Measurements from ENCODE around the gene CRYBB3. TPM values are rescaled to one million over a fixed set of nuclear protein-coding genes. Genes with fewer than 3 reads are reported as not detected.

The CRYBB3 gene
- total and polyA plus RNA-seq, 2 donors (not counting 1 experiment from before 2014, with no cell fraction given): not detected

DNA sequence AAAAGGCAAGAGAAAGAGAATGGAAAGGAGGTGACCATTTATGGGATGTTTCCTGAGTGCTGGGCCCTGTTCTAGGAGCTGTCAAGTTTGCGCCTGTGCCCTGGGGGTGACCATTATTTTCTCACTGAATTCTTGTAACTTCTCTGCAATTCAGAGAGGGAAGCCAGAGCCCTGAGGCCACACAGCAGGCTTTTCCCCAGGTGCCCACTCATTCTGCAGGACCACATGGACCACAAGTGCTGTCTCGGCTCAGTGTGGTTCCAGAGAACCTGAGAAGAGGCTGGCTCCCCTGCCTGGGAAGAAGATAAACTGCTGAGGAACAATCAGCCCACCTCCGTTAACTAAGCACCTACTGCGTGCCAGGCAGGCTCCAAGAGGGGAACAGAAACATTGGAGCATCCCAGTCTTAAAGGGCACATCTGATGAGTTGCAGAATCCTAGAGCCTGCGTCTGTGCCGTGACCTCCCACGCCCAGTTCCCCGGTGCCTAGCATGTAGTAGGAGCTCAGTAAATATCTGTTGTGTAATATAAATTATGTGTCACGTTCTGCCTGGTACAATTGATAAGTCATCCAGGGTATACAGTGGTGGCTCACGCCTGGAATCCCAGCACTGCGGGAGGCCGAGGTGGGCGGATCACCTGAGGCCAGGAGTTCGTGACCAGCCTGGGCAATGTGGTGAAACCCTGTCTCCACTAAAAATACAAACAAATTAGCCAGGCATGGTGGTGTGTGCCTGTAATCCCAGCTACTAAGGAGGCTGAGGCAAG, 31.6 kb upstream of the CRYBB3 start:
- no peaks in the 10 kb centered on the region for H3K27me3 ChIP-seq (ENCODE audit: control insufficient read depth, insufficient read depth, low read length)
- H4K20me1 ChIP-seq (ENCODE audit: control insufficient read depth, extremely low read depth, insufficient read depth, low read length): no peaks in the 10 kb centered on the region
- no peak overlapping the region for H3K27ac ChIP-seq (ENCODE audit: insufficient read depth, low read length)
- H3K4me1 ChIP-seq (ENCODE audit: control insufficient read depth, extremely low read depth, insufficient read depth, low read length): no peaks in the 10 kb centered on the region
- no peak overlapping the region for H3K4me2 ChIP-seq (ENCODE audit: extremely low read depth, insufficient read depth, low read length)
- no peak for TF ChIP-seq EZH2 (IDR thresholded peaks at IDR 0.05; ENCODE audit: low read length, missing control alignments)
- TF ChIP-seq, protein P1, sequence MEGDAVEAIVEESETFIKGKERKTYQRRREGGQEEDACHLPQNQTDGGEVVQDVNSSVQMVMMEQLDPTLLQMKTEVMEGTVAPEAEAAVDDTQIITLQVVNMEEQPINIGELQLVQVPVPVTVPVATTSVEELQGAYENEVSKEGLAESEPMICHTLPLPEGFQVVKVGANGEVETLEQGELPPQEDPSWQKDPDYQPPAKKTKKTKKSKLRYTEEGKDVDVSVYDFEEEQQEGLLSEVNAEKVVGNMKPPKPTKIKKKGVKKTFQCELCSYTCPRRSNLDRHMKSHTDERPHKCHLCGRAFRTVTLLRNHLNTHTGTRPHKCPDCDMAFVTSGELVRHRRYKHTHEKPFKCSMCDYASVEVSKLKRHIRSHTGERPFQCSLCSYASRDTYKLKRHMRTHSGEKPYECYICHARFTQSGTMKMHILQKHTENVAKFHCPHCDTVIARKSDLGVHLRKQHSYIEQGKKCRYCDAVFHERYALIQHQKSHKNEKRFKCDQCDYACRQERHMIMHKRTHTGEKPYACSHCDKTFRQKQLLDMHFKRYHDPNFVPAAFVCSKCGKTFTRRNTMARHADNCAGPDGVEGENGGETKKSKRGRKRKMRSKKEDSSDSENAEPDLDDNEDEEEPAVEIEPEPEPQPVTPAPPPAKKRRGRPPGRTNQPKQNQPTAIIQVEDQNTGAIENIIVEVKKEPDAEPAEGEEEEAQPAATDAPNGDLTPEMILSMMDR (conservative IDR thresholded peaks at IDR 0.05 in 1 of 2, IDR thresholded peaks at IDR 0.05 in 1 of 2; ENCODE audit: low read depth in 1 of 2, low read length in 2 of 2): no peak
- no peak for DNase-seq (ENCODE audit: low read depth in 2 of 2)
- no peaks in the 10 kb centered on the region for H3K79me2 ChIP-seq (ENCODE audit: control insufficient read depth, insufficient read depth, low read length)
- H3K4me3 ChIP-seq (replicated peaks in 1 of 4; ENCODE audit: control extremely low read depth in 1 of 4, insufficient read depth in 1 of 4, low read depth in 3 of 4, low read length in 4 of 4): no peak overlapping the region
- H3K36me3 ChIP-seq (ENCODE audit: control insufficient read depth, insufficient read depth, low read length): no peaks in the 10 kb centered on the region
- H2AFZ ChIP-seq (ENCODE audit: low read length): no peak overlapping the region
- H3K9me3 ChIP-seq (ENCODE audit: control insufficient read depth, insufficient read depth, low read depth, low read length): no peaks in the 10 kb centered on the region
- H3K9ac ChIP-seq (ENCODE audit: insufficient read depth, low read length): no peak overlapping the region

DNA sequence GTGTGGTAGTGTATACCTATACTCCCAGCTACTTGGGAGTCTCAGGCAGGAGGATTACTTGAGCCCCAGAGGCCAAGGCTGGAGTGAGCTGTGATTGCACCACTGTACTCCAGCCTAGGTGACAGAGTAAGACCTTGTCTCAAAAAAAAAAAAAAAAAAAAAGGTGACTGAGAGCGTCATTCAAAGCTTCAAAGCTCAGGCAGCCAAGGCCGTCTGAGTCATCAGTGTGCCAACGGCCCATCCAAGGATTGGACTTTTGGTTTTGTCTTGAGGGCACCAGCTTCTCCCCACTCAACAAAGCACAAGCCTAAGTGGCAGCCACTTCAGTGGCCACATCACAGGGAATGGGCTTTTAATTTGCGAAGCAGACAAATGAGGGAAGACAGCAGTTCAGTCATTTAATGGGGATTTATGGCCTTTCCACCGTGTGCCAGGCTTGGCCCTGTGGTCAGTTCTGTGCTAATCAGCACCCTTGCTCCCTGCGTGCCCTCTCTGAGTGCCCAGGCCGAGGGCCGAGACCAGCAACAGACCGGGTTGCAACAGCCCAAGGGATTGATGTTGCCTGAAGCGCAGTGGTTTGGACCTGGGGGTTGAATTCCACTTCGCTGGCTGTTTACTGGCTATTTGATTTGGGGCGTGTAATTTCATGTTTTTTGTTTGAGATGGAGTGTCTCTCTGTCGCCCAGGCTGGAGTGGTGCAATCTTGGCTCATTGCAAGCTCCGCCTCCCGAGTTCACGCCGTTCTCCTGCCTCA, 30.2 kb upstream of the CRYBB3 start:
- H3K36me3 ChIP-seq (ENCODE audit: control insufficient read depth, insufficient read depth, low read length): no peaks in the 10 kb centered on the region
- H2AFZ ChIP-seq (ENCODE audit: low read length): no peak overlapping the region
- H3K9ac ChIP-seq (ENCODE audit: insufficient read depth, low read length): no peak overlapping the region
- no peak overlapping the region for H3K4me2 ChIP-seq (ENCODE audit: extremely low read depth, insufficient read depth, low read length)
- no peaks in the 10 kb centered on the region for H3K4me1 ChIP-seq (ENCODE audit: control insufficient read depth, extremely low read depth, insufficient read depth, low read length)
- H3K4me3 ChIP-seq (replicated peaks in 1 of 4; ENCODE audit: control extremely low read depth in 1 of 4, insufficient read depth in 1 of 4, low read depth in 3 of 4, low read length in 4 of 4): no peak overlapping the region
- no peaks in the 10 kb centered on the region for H3K79me2 ChIP-seq (ENCODE audit: control insufficient read depth, insufficient read depth, low read length)
- no peaks in the 10 kb centered on the region for H3K9me3 ChIP-seq (ENCODE audit: control insufficient read depth, insufficient read depth, low read depth, low read length)
- TF ChIP-seq, protein P1 (conservative IDR thresholded peaks at IDR 0.05 in 1 of 2, IDR thresholded peaks at IDR 0.05 in 1 of 2; ENCODE audit: low read depth in 1 of 2, low read length in 2 of 2): no peak
- TF ChIP-seq EZH2 (IDR thresholded peaks at IDR 0.05; ENCODE audit: low read length, missing control alignments): no peak
- no peaks in the 10 kb centered on the region for H3K27me3 ChIP-seq (ENCODE audit: control insufficient read depth, insufficient read depth, low read length)
- no peak overlapping the region for H3K27ac ChIP-seq (ENCODE audit: insufficient read depth, low read length)
- no peak for DNase-seq (ENCODE audit: low read depth in 2 of 2)
- no peaks in the 10 kb centered on the region for H4K20me1 ChIP-seq (ENCODE audit: control insufficient read depth, extremely low read depth, insufficient read depth, low read length)

DNA sequence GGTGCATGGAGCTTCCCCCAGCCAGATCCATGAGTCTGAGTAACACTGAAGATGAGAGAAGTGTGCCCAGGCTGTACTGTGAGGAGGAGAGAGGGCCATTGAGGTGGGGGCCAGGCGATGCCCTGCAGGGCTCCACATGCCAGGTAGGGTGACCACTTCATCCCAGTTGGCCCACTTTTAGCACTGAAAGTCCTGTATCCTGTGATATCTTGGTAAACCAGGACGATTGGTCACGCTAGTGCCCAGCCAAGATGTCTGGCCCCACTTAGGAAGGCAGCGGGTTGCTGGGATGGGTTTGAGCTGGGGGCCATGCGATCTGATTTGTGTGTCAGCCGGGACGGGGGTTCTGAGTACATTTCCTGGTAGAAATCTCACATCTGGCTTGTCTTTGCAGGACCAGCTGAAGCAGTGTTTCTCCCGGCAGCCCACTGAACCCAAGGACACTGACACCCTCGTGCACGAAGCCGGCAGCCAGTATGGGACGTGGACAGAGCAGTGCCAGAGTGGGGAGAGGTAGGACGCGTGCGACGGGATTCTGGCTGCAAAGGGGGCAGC, 29.2 kb upstream of the CRYBB3 start:
- Histone ChIP-seq H3K4me3 (replicated peaks in 1 of 4; ENCODE audit: control extremely low read depth in 1 of 4, insufficient read depth in 1 of 4, low read depth in 3 of 4, low read length in 4 of 4) (no peak overlapping the region), H3K36me3 (ENCODE audit: control insufficient read depth, insufficient read depth, low read length) (no peaks in the 10 kb centered on the region), H3K79me2 (ENCODE audit: control insufficient read depth, insufficient read depth, low read length) (no peaks in the 10 kb centered on the region), H3K4me1 (ENCODE audit: control insufficient read depth, extremely low read depth, insufficient read depth, low read length) (no peaks in the 10 kb centered on the region), H4K20me1 (ENCODE audit: control insufficient read depth, extremely low read depth, insufficient read depth, low read length) (no peaks in the 10 kb centered on the region), H3K27me3 (ENCODE audit: control insufficient read depth, insufficient read depth, low read length) (no peaks in the 10 kb centered on the region), H3K9ac (ENCODE audit: insufficient read depth, low read length) (no peak overlapping the region), H2AFZ (ENCODE audit: low read length) (no peak overlapping the region), H3K27ac (ENCODE audit: insufficient read depth, low read length) (no peak overlapping the region), H3K4me2 (ENCODE audit: extremely low read depth, insufficient read depth, low read length) (no peak overlapping the region), H3K9me3 (ENCODE audit: control insufficient read depth, insufficient read depth, low read depth, low read length) (no peaks in the 10 kb centered on the region)
- no peak for TF ChIP-seq EZH2 (IDR thresholded peaks at IDR 0.05; ENCODE audit: low read length, missing control alignments)
- TF ChIP-seq, protein P1 (conservative IDR thresholded peaks at IDR 0.05 in 1 of 2, IDR thresholded peaks at IDR 0.05 in 1 of 2; ENCODE audit: low read depth in 1 of 2, low read length in 2 of 2): no peak
- DNase-seq (ENCODE audit: low read depth in 2 of 2): no peak
